ENCODE measurements around the gene CSKMT. TPM values are rescaled to one million over a fixed set of nuclear protein-coding genes. Genes with fewer than 3 reads are reported as not detected.

Gene CSKMT
- total RNA-seq, 1 experiment from 2014 or later, result 49.2 TPM

DNA sequence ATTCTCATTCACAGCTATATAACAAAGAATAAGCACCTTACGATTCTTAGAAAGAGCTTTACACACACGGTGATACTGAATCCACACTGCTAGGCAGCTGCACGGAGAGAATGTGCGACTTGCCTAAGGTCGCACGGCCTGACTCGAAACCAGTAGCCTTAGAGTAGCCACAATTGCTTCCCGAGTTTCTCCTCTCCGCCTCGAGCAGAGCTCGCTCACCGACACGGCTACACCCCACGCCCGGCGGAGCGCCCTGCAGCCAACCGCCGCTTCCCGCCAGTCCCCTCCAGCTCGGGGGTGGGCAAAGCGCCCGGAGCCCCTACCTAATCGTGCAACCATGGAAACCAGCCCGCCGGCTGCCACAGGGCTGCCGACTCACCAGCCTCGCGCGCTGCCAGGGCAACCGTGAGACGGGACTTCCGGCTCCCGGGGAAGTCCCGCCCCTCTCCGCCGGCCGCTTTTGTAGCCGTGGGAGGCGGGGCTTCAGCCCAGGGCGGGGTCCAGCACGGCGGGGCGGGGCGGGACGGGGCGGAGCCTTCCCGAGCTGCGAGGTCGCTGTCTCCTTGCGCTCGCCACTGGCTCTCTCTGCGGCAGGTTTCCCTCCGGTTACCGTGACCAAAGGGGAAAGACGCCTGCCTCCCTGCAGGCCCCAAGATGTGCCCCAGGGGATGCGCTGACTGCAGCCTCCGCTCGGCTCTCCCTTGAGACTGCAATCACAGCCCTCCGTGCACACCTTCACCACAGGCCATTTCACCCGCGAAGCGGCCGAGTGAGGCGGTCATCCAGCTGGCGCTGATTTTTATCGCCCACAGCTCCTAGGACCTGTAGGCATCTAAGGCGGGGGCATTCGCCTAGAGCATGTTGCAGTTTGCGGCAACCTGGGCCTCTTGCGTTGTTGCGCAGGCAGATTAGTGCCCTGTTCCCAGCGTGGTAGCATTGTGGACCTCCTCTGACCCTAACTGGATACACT lies 41.1 kb downstream of the CSKMT start:
- H2BK5ac ChIP-seq (ENCODE audit: insufficient read length, low read length), result no peak overlapping the region
- no peak overlapping the region for H3T11ph ChIP-seq (ENCODE audit: low read length)
- H3K27ac ChIP-seq (ENCODE audit: insufficient read length, low read depth, low read length), result no peak overlapping the region
- H2BK15ac ChIP-seq (ENCODE audit: low read depth, low read length), result no peak overlapping the region
- Mint-ChIP-seq H3K36me3 (ENCODE audit: insufficient read depth in 1 of 3, low read depth in 3 of 3) (peaks cover 22 to 36% (median 24%) of the 10 kb centered on the region in 3 experiments), H3K27ac (peak overlapping the region; percentile 92 to 97 (median 97)), H3K4me3 (peak overlapping the region; percentile 79 to 91), H3K4me1 (peaks cover 39 to 44% of the 10 kb centered on the region in 2 experiments), H3K27me3 (ENCODE audit: low read depth) (no peaks in the 10 kb centered on the region), H3K9me3 (no peaks in the 10 kb centered on the region; a peak in 1 of 5 replicates)
- H3K27me3 ChIP-seq (ENCODE audit: insufficient read depth, low read length), result no peaks in the 10 kb centered on the region
- H3K9ac ChIP-seq (ENCODE audit: extremely low read depth, insufficient read length, low read length), result peak overlapping the region; percentile 71
- TF ChIP-seq CTCF (conservative IDR thresholded peaks at IDR 0.05), result no peak
- no peak overlapping the region for H2BK20ac ChIP-seq (ENCODE audit: low read depth, low read length, poor library complexity, severe bottlenecking)
- H4K8ac ChIP-seq (replicated peaks; ENCODE audit: insufficient read length, low read depth, low read length), result no peak overlapping the region
- no peak overlapping the region for H3K56ac ChIP-seq (ENCODE audit: insufficient read length, low read depth, low read length)
- H4K5ac ChIP-seq (ENCODE audit: insufficient read length, low read depth, low read length), result no peak overlapping the region
- no peak overlapping the region for H3K23ac ChIP-seq (ENCODE audit: insufficient read length, low read depth, low read length)
- H2AFZ ChIP-seq (ENCODE audit: low read length), result no peak overlapping the region
- no peak overlapping the region for H4K91ac ChIP-seq (ENCODE audit: insufficient read length, low read depth, low read length)
- no peaks in the 10 kb centered on the region for H3K9me3 ChIP-seq (ENCODE audit: control insufficient read depth, low read depth, low read length)
- H3K4me1 ChIP-seq (ENCODE audit: insufficient read depth, low read length), result peaks cover 2% of the 10 kb centered on the region; the same call in 1 of the 2 replicates
- H3K4ac ChIP-seq (ENCODE audit: low read depth, low read length), result no peak overlapping the region
- peak; percentile 95 for DNase-seq
- H4K20me1 ChIP-seq (ENCODE audit: control insufficient read depth, insufficient read depth, insufficient read length), result no peaks in the 10 kb centered on the region
- peak overlapping the region; percentile 37 for H3K18ac ChIP-seq (ENCODE audit: insufficient read length, low read depth, low read length)
- no peaks in the 10 kb centered on the region; the same call in 1 of the 2 replicates for H3K79me2 ChIP-seq (ENCODE audit: insufficient read depth, low read length)
- no peaks in the 10 kb centered on the region for H3K79me1 ChIP-seq (ENCODE audit: insufficient read depth, low read depth, low read length, poor library complexity, severe bottlenecking)
- peak overlapping the region; percentile 99 for H3K4me2 ChIP-seq (ENCODE audit: insufficient read depth, insufficient read length, low read length)
- H3K23me2 ChIP-seq (ENCODE audit: insufficient read length, low read depth, low read length, poor library complexity, severe bottlenecking), result peaks cover 28% of the 10 kb centered on the region
- H3K14ac ChIP-seq (ENCODE audit: insufficient read depth, low read length), result peak overlapping the region; percentile 69
- H2BK12ac ChIP-seq (ENCODE audit: insufficient read length, low read depth, low read length), result no peak overlapping the region
- no peak overlapping the region for H2BK120ac ChIP-seq (ENCODE audit: low read depth, low read length, poor library complexity, severe bottlenecking)
- no CpG with 5 or more reads among the region's 73 CpGs for WGBS (ENCODE audit: extremely low coverage, insufficient read length, low lambda C conversion rate)
- no peak overlapping the region for H2AK5ac ChIP-seq (ENCODE audit: insufficient read length, low read length)
